ENCODE measurements around the gene RAB32. TPM values are rescaled to one million over a fixed set of nuclear protein-coding genes. Genes with fewer than 3 reads are reported as not detected.
A peak's percentile ranks its signal among the peaks of the same experiment; 100 is the strongest.

RAB32 gene
- total and polyA plus RNA-seq, 2 donors from 2014 or later: 19.9 to 39.1 TPM

DNA sequence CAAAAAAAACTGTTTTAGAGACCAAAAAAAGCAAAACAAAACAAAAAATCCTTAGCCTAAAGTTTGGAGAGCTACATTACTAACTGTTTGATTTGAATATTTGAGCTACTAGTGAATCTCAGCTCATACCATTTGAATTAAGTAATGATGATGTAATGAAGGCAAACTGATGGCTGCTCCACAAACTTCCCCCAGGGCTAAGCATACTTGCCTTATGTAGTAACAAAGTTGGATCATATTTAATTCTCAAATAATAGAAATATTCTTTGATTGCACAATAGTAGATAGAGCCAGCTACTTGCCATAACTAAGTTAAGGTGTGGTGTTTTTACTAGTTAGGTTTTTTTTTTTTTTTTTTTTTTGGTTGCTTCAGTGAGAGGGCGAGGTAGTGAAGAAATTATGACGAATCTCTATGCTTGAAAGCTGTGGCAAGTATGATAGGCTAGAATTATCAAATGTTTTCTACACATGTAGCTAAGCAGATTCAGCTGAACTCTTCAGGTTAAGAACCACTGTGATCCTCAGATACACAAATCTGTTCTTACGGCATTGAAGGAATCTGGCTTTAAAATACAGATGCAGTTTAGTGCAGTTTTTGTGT lies 2.9 kb downstream of the RAB32 start:
- FAIRE-seq (peak; percentile 70), DNase-seq (peak in 2 of 5 donors; percentile 34 to 54)
- no peak overlapping the region for H3K27ac ChIP-seq (ENCODE audit: low read depth in 2 of 2, low read length in 2 of 2)
- intact Hi-C loops (cut with DNase I): no loop called here
- no peak overlapping the region for H3K9ac ChIP-seq (ENCODE audit: low read length in 3 of 3)
- peaks cover 2 to 7% (median 6%) of the 10 kb centered on the region in 3 donors for H3K4me1 ChIP-seq (ENCODE audit: control insufficient read depth in 2 of 3, insufficient read depth in 2 of 3, low read depth in 1 of 3, low read length in 3 of 3)
- H3K4me3 ChIP-seq (ENCODE audit: low read length in 3 of 3): peak overlapping the region in 1 of 3 donors; percentile 10
- TF ChIP-seq, protein P1, sequence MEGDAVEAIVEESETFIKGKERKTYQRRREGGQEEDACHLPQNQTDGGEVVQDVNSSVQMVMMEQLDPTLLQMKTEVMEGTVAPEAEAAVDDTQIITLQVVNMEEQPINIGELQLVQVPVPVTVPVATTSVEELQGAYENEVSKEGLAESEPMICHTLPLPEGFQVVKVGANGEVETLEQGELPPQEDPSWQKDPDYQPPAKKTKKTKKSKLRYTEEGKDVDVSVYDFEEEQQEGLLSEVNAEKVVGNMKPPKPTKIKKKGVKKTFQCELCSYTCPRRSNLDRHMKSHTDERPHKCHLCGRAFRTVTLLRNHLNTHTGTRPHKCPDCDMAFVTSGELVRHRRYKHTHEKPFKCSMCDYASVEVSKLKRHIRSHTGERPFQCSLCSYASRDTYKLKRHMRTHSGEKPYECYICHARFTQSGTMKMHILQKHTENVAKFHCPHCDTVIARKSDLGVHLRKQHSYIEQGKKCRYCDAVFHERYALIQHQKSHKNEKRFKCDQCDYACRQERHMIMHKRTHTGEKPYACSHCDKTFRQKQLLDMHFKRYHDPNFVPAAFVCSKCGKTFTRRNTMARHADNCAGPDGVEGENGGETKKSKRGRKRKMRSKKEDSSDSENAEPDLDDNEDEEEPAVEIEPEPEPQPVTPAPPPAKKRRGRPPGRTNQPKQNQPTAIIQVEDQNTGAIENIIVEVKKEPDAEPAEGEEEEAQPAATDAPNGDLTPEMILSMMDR (IDR thresholded peaks at IDR 0.05; ENCODE audit: borderline replicate concordance, extremely low read depth, insufficient read depth): no peak
- H3K27me3 ChIP-seq (ENCODE audit: control insufficient read depth, insufficient read depth, low read length): no peaks in the 10 kb centered on the region
- H3K36me3 ChIP-seq (ENCODE audit: control insufficient read depth in 2 of 3, insufficient read depth in 3 of 3, low read length in 3 of 3): peaks cover 0 to 13% (median 6%) of the 10 kb centered on the region in 3 donors
- H3K9me3 ChIP-seq (ENCODE audit: control insufficient read depth in 2 of 3, insufficient read depth in 1 of 3, low read length in 3 of 3): no peaks in the 10 kb centered on the region

DNA sequence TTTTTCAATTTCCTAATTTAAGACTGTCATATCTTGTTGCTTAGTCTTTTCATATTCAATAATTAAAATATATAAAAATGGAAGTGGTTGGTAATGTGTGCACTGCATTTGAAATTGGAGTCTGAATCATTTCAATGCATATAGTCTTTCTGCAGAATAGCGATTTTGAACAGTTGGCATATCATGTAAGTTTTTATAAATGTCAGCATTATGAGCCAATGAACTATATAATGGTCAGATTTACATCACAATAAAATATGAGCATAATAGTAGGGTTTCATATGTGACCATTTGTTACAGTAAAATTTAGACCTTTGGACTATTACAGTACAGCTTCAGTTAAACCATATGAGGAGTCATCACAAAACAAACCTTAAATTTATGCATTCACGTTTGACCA lies 4.3 kb downstream of the RAB32 start:
- peaks cover 0 to 13% (median 6%) of the 10 kb centered on the region in 3 donors for H3K36me3 ChIP-seq (ENCODE audit: control insufficient read depth in 2 of 3, insufficient read depth in 3 of 3, low read length in 3 of 3)
- no peak overlapping the region for H3K9ac ChIP-seq (ENCODE audit: low read length in 3 of 3)
- intact Hi-C loops (cut with DNase I): no loop called here
- no peak overlapping the region for H3K27ac ChIP-seq (ENCODE audit: low read depth in 2 of 2, low read length in 2 of 2)
- DNase-seq: no peak
- TF ChIP-seq, protein P1 (IDR thresholded peaks at IDR 0.05; ENCODE audit: borderline replicate concordance, extremely low read depth, insufficient read depth): no peak
- no peaks in the 10 kb centered on the region for H3K27me3 ChIP-seq (ENCODE audit: control insufficient read depth, insufficient read depth, low read length)
- H3K4me1 ChIP-seq (ENCODE audit: control insufficient read depth in 2 of 3, insufficient read depth in 2 of 3, low read depth in 1 of 3, low read length in 3 of 3): peaks cover 2 to 7% (median 6%) of the 10 kb centered on the region in 3 donors
- no peaks in the 10 kb centered on the region for H3K9me3 ChIP-seq (ENCODE audit: control insufficient read depth in 2 of 3, insufficient read depth in 1 of 3, low read length in 3 of 3)
- no peak overlapping the region for H3K4me3 ChIP-seq (ENCODE audit: low read length in 3 of 3)
- no peak for FAIRE-seq

DNA sequence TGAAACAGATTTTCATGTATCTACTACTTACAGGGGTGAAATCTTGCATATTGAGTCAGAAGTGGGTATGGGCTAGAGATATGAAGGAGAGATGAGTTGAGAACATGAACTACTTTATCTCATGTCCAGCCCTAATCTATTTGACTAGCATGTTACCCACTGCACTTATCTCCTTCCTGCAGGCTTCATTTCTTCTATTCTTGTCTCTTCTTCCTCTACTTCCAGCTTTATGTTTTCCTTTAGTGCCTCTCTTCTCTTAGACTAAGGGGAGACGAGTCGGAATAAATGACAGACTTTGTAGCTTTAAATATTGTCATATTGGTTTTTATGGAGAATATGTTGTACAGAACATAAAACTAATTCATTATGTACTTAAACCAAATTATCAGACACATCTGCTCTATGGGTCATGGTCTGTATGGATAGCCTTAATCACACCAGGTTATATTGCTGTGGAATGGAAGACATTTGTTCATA lies 5.3 kb downstream of the RAB32 start:
- intact Hi-C loops (cut with DNase I): no loop called here
- H3K36me3 ChIP-seq (ENCODE audit: control insufficient read depth in 2 of 3, insufficient read depth in 3 of 3, low read length in 3 of 3): peaks cover 0 to 13% (median 6%) of the 10 kb centered on the region in 3 donors
- DNase-seq (no peak), FAIRE-seq (no peak)
- no peak overlapping the region for H3K4me3 ChIP-seq (ENCODE audit: low read length in 3 of 3)
- H3K27me3 ChIP-seq (ENCODE audit: control insufficient read depth, insufficient read depth, low read length): no peaks in the 10 kb centered on the region
- peaks cover 2 to 7% (median 6%) of the 10 kb centered on the region in 3 donors for H3K4me1 ChIP-seq (ENCODE audit: control insufficient read depth in 2 of 3, insufficient read depth in 2 of 3, low read depth in 1 of 3, low read length in 3 of 3)
- no peaks in the 10 kb centered on the region for H3K9me3 ChIP-seq (ENCODE audit: control insufficient read depth in 2 of 3, insufficient read depth in 1 of 3, low read length in 3 of 3)
- TF ChIP-seq, protein P1 (IDR thresholded peaks at IDR 0.05; ENCODE audit: borderline replicate concordance, extremely low read depth, insufficient read depth): no peak
- H3K9ac ChIP-seq (ENCODE audit: low read length in 3 of 3): no peak overlapping the region
- no peak overlapping the region for H3K27ac ChIP-seq (ENCODE audit: low read depth in 2 of 2, low read length in 2 of 2)

Data from kidney (tissue), 14 donors.